NOMO-1 treated with dmso at 0.1 percent for 144 hours (cell line): ENCODE results near the gene TRAF3IP1.
"Not testable (repeated sequence)": the region's sequence is repeated elsewhere in the genome, so short reads cannot be mapped to it uniquely, and the experiment has no call there.

Experiments used
- DNase-seq: peaks from one replicate; lab custom pipeline; 2025; ENCODE audit not compliant: unreplicated experiment; lab: John Stamatoyannopoulos, UW

Gene TRAF3IP1

DNA sequence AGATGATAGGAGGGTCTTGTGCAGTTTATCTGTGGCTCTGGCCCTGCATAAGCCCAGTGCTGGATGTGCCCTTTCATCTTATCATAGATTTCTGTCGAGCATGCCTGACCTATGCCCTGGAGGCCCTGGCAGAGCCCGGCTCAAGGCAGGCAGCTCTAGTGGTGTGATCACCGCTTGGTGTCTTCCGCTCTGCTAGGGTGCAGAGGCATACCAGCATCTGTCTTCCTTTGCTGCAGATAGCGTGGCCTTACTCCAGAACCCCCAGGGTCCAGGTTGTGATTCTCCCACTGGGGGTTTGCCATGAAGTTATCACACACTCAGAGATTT lies 13.7 kb upstream of the TRAF3IP1 start:
- no peak for DNase-seq

DNA sequence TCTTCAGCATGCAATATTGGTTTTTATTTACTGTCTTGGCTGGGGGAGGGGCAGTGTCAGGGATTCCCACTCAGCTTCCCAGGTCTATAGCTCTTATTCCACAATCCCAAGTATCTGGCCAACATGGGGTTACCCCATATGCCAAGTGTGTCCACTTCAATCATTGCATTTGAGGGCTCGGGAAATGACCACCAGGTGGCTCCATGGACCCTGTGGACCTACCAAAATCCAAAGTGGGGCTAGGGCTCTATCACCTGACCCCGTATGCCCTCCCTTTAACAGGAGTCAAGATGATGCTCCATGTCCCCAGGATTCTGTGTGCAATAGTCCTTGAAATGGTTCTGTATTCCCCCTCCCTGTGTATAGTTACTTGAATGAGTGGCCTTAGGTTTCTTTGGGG lies 12.1 kb upstream of the TRAF3IP1 start:
- DNase-seq: no peak

DNA sequence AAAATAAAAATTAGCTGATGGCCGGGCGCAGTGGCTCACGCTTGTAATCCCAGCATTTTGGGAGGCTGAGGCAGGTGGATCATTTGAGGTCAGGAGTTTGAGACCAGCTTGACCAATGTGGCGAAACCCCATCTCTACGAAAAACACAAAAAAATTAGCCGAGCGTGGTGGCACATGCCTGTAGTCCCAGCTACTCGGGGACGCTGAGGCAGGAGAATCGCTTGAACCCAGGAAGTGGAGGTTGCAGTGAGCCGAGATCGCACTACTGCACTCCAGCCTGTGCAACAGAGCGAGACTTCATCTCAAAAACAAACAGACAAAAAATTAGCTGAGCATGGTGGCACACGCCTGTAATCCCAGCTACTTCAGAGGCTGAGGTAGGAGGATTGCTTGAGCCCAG lies 9.6 kb upstream of the TRAF3IP1 start:
- DNase-seq: not testable (repeated sequence)

DNA sequence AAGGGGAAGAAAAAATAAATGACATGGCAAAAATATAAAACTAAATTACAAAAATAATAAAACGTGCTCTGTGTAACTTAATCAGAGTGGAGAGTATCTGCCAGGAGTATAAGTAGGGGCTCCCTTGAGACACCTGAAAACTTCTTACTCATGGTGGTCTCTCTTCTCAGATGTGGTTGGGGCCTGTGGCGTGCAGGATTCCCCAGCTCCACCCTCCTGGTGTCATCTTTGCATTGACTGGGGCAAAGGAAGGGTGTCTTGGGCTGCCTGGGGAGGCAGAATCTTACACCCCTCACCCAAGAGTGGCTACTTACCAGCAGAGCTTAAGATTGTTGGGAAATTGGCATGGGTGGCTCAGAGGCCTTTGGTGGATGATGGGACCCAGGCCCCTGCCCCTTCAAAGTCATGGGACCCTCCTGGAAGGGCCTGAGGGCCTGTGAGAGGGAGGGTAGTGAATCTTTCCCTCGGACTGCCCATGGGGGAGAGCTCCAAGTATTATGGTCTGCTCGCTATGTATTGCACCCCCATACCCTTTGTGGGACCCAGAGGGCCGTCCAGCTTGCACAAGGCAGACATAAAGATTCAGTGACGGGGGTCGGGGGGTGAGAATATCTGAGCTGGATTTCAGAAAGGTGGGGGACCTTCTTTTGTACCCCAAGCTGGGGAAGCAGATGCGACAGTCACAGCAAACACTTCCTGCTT lies 6.9 kb upstream of the TRAF3IP1 start:
- DNase-seq: no peak

DNA sequence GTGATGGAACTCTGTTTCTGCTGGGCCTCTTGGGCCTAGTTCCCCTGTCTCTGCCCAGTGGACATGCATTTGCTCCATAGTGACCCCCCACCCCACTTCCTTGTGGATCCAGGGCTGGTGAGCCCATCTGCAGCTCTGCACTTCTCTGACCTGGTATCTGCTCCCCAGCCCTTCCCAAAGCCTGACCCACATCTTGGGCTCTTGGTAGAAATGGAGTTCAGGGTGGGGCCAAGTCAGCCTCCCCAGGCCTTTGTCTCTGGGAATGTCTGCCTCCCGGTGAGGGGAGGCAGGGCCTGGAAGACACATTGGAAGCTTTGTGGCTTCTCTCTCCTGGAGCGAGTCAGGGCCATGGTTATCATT lies 6.3 kb upstream of the TRAF3IP1 start:
- no peak for DNase-seq

DNA sequence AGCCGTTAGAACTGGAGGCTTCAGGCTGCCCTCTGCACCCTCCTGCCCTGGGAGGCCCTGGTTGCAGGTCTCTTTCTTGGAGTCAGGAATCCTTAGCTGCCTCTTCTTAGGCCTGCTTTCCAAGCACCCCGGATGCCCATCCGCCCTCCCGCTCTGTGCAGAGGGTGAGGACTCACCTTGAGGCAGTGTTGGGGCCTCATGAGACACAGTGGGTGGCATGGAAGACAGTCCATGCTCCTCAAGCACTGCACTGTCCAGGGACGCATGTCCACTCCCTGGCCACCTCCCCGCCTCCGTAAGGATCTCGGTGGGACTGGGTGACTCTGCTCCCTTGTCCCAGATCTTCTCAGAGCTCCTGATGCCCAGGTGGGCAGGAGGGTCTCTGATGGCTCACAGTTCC lies 5.7 kb upstream of the TRAF3IP1 start:
- DNase-seq: no peak

DNA sequence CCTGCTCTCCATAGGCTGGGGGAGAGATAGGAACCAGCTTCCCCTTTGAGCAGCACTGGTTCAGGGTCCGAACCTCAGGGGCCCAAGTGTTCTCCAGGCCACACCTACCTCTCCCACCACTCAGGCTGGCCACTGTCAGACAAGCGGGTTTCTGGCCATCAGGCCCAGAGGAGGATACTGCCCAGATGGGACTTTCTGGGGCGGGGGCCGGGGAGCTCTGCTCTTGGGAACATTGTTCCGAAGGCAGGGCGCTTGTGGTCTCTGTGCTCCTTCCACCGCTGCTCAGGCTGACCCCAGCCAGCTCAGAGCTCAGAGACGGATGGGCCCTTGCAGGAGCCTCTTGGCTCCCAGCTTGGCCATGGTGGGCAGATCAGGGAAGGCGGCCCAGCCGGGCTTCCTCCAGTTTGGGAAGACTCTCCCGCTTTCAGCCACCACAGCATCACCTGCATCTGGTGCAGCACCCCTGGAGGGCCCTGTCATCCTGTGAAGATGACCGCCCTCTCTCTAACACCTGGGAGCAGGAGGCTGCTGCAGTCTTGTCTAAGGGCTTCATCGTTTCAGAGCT lies 5.2 kb upstream of the TRAF3IP1 start:
- DNase-seq: no peak

DNA sequence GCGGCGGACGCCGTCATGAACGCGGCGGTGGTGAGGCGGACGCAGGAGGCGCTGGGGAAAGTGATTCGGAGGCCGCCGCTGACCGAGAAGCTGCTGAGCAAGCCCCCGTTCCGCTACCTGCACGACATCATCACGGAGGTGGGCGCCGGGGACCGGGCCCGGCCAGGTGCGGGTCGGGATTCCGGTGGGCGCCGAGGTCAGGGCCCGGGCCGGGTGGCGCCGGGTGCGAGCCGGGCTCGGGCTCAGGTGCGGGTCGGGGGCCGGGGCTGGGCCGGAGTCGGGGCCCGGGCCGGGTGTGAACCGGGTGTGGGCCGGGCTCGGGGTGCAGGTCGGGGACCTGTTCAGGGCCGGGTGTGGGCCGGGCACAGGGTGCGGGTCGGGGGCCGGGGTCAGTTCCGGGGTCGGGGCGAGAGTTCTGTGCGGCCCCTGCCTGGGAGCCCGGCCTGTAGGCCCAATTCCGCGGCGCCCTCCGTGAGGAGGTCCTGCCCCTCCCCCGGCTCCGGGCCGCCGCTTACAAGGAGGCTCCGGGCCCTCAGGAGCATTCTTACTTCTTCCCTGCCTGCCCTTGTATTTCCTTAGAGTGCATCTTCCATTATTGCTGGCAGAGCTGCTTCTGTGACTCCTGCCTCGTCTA lies 447 bp downstream of the TRAF3IP1 start:
- no peak for DNase-seq

DNA sequence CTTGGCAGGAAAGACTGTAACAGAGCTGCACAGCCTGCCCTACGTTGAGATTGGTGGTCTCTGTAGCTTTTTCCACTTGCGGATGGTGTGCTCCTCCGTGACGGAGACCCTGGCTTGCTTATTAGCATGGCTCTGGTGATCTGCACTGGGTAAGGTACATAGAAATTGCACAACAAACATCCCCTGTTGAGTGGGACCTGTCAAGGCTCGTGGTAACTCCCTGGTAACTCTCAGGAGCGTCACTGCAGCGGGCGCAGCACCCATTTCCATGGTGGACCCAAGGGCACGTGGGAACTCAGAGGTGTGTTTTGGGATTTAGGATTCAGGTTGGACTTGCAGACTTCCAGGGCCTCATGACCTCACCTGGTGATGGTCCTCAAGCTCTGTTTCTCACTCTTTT lies 1.1 kb downstream of the TRAF3IP1 start:
- DNase-seq: no peak

DNA sequence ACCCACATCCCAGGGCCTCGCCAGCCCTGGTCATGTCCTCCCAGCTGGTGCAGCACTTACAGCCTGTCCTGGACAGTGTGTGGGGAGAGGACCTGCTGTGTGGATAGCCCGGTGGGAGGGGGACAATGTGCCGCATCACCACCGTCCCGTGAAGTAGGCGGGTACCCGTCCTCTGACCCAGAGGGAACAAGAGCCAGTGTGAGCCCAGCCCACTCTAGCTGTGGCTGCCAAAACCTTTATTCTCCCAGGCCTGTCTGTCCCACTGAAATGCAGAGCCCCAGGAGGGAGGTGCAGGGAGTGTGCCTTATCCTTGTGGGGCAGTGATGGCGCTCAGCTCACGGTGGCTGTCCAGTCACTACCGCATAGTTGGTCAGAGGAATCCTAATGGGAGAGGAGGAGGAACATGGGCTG lies 1.7 kb downstream of the TRAF3IP1 start:
- no peak for DNase-seq

DNA sequence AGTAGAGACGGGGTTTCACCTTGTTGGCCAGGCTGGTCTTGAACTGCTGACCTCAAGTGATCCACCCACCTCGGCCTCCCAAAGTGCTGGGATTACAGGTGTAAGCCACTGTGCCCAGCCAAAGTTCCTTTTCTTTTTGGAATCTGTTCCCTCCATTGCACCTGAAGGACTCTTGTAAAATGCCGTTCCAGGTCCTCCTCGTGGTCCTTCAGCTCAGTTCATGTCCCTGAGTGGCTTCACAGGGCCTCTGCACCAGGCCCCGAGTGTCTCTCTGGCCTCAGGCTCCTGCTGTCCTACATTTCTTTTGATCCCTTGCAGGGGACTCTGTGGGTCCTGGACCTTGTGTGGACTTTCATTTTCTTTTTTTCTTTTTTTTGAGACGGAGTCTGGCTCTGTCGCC lies 3.9 kb downstream of the TRAF3IP1 start:
- not testable (repeated sequence) for DNase-seq

DNA sequence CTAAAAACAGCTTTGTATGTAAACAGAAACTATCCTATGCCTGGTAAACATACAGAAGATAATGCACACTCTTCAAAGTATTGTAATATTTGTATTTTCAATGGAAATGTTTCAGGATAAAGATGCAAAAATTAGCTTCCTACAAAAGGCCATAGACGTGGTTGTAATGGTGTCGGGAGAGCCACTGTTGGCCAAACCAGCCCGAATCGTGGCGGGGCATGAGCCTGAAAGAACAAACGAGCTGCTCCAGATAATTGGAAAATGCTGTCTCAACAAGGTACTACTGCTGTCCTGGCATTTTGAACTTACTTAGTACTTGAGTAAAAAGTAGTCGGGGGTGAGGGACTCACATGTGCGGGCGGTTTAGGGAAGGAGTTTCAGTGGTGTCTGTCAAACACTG lies 5.4 kb downstream of the TRAF3IP1 start:
- DNase-seq: no peak

DNA sequence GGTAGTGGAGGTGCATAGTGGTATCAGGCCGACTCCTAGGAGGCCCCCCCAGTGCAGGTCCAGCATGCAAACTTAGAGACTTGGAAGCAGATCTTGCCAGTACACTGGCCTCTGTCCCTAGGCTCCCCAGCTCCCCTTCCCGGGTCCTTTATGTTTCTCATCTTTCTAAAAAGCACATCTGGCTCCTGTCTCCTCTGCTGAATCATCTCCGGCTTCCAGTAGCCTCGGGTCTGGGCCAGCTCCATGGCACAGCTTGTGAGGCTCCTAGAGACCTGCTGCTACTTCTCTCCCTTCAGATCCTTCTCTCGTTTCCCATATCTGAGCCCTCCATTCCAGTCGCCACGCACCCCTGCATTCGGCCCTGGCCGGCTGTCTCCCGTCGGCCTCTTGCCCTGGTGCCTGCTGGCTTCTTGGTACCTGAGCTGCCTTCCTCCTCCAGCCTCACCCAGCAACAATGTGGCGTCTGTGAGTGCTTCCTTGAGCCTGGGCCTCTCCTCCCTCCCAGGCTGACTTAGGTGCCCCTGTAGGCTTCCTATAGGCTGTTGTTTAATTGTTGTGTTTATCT lies 6.6 kb downstream of the TRAF3IP1 start:
- no peak for DNase-seq

DNA sequence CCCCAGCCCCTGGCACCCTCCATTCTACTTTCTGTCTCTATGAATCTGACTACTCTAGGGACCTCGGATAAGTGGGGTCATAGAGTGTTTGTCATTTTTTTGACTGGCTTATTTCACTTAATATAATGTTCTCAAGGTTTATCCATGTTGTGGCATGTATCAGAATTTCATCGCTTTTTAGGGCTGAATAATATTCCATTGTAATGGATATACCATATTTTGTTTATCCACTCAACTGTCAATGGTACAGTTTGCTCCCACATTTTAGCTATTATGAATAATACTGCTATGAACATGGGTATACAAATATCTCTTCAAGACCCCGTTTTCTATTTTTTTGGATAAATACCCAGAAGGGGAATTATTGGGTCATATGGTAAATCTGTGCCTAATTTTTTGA lies 7.4 kb downstream of the TRAF3IP1 start:
- DNase-seq: no peak

DNA sequence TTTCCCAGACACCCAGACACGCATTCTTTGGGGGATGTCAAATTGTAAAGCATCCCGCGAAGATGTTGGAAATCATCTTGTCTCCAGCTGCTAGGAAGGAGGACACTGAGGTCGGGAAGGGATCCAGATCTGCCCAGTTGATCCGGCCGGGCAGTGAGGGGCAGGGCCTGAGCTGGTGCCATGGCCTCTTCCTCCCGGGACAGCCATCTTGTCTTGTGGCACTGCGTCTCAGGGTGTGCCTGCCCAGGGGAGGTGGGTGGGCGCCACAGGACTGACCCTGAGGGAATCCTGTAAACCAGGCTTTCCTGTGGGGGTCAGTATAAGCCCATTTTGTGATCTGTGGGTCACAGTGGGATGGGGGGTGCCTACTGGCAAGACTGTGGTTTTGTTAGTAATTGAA lies 10.1 kb downstream of the TRAF3IP1 start:
- no peak for DNase-seq

DNA sequence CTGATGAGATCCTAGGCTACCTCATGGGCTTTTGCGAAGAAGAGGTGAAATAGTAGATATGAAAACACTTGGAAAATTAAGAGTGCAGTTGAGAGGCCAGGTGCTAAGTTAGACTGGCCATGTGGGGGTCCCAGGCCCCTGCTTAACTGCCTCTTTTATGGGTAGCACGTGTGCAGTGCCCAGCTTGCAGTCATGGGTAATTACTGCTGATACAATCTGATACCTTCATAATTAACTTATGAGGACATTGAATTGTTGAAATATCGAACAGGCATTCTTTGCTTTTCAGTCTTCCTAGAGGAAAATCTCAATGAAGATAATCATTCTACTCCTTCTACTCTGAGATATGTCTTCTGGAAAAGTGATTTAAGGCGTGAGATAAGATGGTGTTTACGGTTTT lies 11.6 kb downstream of the TRAF3IP1 start:
- DNase-seq: no peak

DNA sequence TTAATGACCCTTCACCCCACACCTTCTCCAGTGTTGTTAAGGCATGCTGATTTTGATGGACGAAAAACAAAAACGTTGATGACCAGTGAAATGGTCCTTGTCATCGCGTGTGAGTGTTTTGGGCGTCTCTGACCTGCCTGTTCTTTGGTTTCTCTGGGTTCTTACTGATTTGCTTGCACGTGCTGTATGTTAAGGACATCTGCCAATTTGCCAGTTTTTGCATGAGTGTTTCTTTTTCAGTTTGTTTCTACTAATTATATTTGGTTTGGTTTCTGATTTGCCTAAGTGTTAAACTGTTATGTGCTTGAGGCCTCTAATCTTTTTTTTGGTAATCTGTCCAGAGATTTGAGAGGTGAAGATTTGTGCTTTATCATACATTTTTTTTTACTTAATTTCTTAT lies 14.6 kb downstream of the TRAF3IP1 start:
- DNase-seq: no peak

DNA sequence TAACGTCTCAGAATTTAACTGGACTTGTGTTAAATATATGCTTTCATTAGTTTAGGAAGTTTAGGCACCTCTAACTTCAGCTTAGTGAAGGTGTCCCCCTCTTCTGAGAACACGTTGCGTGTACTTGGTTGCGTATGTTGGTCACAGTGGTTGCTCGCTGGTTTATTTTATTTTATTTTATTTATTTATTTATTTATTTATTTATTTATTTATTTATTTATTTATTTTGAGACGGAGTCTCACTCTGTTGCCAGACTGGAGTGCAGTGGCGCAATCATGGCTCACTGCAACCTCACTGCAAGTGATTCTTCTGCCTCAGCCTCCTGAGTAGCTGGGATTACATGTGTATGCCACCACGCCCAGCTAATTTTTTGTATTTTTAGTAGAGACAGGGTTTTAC lies 15.3 kb downstream of the TRAF3IP1 start:
- DNase-seq: not testable (repeated sequence)

DNA sequence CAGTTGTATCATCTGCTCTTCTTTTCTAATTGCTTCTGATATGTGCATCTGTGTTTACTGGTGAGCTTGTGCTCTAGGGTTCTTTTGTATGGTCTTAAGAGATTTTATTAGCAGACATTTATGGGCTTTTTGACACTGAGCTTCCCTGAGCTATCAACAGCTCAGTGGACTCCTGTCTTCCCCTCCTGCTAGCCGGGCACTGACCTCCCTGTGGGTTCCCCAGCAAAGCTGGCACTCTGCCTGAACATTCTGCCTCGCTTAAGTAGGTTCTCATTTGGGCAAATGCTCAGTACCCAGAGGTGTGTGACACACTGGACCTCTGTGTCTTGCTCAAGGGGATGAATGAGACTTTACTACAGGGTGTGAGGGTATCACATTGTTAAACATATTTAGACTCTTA lies 15.8 kb downstream of the TRAF3IP1 start:
- no peak for DNase-seq

DNA sequence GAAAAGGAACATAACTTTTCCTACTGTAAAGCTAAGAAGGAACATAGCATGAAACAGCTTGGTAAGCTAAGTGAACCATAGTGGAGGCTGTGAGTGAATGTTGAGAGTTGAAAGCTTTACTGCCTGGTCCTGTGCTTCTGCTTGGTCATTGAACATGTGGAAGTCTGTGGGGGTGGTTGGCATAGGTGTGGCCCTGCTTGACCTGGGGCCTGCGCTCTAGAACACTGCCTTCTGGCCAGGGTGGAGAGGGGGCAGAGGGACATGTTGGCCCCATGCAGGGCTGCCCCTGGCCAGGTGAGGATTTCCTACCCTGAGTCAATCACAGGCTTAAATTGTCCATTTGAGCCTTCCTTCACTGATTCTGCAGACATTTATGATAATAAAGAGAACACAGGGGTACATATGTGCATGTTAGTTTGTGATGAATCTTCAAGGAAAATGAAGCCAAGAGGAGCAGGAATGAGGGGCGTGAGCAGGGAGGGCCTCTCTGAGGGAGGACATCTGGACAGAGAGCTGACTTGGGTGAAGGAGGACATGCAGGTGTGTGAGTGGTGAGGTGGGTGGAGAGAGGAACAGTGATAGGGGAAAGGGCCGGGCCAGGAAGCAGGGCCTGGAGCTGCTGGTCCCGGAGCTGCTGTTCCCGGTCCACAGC lies 16.6 kb downstream of the TRAF3IP1 start:
- no peak for DNase-seq

DNA sequence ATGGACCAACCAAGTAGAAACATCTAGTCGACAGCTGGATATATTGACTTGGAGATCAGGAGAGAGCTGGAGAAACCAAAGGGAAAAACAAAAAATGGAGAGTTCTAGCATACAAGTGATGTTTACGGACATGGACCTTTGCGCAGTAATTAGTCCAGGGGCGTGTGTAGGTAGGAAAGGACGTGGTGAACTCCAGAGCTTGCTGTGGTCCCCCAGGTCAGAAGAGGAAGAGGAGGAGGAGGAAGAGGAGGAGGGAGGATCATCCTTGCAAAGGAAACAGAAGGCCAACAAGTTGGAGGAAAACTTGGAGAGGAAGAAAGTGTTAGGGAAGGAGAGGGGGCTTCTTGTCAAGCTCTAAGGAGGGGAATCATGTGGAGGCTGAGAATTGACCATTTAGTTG lies 17.5 kb downstream of the TRAF3IP1 start:
- DNase-seq: no peak
